Skeletal muscle tissue (tissue), 4 donors: ENCODE data around the gene KDELR1. TPM values are rescaled to one million over a fixed set of nuclear protein-coding genes. Genes with fewer than 3 reads are reported as not detected.
"Not testable (repeated sequence)": the region's sequence is repeated elsewhere in the genome, so short reads cannot be mapped to it uniquely, and the experiment has no call there.

Experiments used
- H3K27ac ChIP-seq: one replicate; pipeline ENCODE4 v1.7.0; 2013; ENCODE audit warnings: mild to moderate bottlenecking, low read depth, low read length, inconsistent platforms
- H3K27me3 ChIP-seq, 3 donors: one replicate each; pipeline ENCODE4 v1.7.0; 2013; ENCODE audit warnings: low read length in 3 of 3; ENCODE audit not compliant: control insufficient read depth in 3 of 3, insufficient read depth in 3 of 3
- H3K36me3 ChIP-seq, 3 donors: one replicate each; pipeline ENCODE4 v1.7.0; 2013; ENCODE audit warnings: low read length in 3 of 3; ENCODE audit not compliant: control insufficient read depth in 3 of 3, insufficient read depth in 3 of 3
- H3K4me1 ChIP-seq, 3 donors: one replicate each; pipeline ENCODE4 v1.7.0; 2013; ENCODE audit warnings: low read length in 3 of 3, mild to moderate bottlenecking in 3 of 3; ENCODE audit not compliant: control insufficient read depth in 3 of 3, insufficient read depth in 3 of 3
- H3K4me3 ChIP-seq, 3 donors: one replicate each; pipeline ENCODE4 v1.7.0; 2013; ENCODE audit warnings: low read length in 3 of 3
- H3K9ac ChIP-seq, 3 donors: one replicate each; pipeline ENCODE4 v1.7.0; 2013; ENCODE audit warnings: low read length in 3 of 3, mild to moderate bottlenecking in 3 of 3, moderate library complexity in 2 of 3, low read depth in 1 of 3
- H3K9me3 ChIP-seq, 3 donors: one replicate each; pipeline ENCODE4 v1.7.0; 2013; ENCODE audit warnings: low read length in 3 of 3; ENCODE audit not compliant: control insufficient read depth in 3 of 3
- total RNA-seq: library from RNA; depleted of rRNA; stranded (reverse); fragments of >200 nt; gene quantifications from one replicate; pipeline ENCODE4 v1.2.3, GENCODE V29; 2014
- donor health status: Osteomylitis.

Gene KDELR1
- total RNA-seq, 1 donor from 2014 or later: 47.5 TPM

DNA sequence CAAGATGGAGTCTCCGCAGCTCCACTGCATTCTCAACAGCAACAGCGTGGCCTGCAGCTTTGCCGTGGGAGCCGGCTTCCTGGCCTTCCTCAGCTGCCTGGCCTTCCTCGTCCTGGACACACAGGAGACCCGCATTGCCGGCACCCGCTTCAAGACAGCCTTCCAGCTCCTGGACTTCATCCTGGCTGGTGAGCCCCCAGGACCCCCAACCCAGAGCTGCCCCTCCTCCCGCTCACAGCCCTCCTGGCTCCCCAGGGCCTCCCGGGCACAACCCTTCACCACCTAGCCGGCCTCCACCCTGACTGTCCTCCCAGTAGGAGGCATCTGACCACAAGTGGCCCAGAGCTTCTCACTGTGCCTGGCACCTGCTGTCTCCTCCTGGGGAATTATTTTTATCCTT is 17.8 kb downstream of the KDELR1 start:
- Histone ChIP-seq H3K4me3 (no peak overlapping the region), H3K27me3 (no peaks in the 10 kb centered on the region), H3K36me3 (no peaks in the 10 kb centered on the region), H3K9ac (no peak overlapping the region), H3K4me1 (no peaks in the 10 kb centered on the region), H3K27ac (no peak overlapping the region), H3K9me3 (no peaks in the 10 kb centered on the region)

DNA sequence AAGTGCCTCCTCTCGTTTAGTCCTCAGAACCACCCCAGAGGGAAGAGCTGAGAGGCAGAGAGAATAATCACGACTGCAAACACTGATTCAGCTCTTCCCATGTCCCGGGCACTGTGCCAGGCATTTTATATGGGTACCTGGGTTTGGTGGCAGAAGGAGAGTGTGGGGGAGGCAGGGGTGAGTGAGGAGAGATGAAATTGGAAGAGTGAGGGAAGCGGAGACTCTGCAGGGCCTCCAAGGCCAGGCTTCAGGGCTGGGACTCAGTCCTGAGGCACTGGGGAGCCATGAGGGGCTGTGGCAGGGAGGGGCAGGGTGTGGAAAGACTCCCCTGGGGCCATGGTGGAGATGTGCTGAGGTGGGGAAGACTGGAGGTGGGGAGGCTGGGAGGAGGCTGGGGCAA is 18.4 kb downstream of the KDELR1 start:
- H3K36me3 ChIP-seq: no peaks in the 10 kb centered on the region
- H3K27ac ChIP-seq: no peak overlapping the region

DNA sequence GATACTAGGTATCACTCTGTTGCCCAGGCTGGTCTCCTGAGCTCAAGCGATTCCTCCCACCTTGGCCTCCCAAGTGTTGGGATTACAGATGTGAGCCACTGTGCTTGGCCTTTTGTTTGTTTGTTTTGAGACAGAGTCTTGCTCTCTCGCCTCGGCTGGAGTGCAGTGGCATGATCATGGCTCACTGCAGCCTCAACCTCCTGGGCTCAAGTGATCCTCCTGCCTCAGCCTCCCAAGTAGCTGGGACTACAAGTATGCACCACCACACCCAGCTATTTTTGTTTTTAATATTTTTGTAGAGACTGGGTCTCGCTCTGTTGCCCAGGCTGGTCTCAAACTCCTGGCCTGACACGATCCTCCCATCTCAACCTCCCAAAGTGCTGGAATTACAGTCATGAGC is 19.6 kb downstream of the KDELR1 start:
- not testable (repeated sequence) for H3K27me3 ChIP-seq, H3K9ac ChIP-seq, H3K27ac ChIP-seq, H3K4me1 ChIP-seq, H3K4me3 ChIP-seq, H3K36me3 ChIP-seq, H3K9me3 ChIP-seq

More for the DNA sequence above, 18.4 kb downstream of the KDELR1 start:
- Histone ChIP-seq H3K4me1 (no peaks in the 10 kb centered on the region), H3K9me3 (no peaks in the 10 kb centered on the region), H3K27me3 (no peaks in the 10 kb centered on the region), H3K9ac (no peak overlapping the region), H3K4me3 (no peak overlapping the region)

DNA sequence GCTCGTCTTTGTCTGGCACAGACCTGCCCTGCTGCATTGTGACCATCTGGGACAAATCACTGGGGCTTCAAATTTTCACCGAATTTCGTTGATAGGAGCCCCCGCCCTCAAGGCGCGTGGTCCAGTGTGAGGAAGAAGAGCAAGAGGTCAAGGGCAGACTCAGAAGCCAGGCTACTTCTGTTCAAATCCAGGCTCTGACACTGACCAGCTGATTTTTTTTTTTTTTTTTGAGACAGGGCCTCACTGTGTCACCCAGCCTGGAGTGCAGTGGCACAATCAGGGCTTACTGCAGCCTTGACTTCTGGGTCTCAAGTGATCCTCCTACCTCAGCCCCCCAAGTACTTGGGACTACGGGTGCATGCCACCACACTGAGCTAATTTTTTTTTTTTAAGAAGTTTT is 20.0 kb downstream of the KDELR1 start:
- no peaks in the 10 kb centered on the region for H3K9me3 ChIP-seq

DNA sequence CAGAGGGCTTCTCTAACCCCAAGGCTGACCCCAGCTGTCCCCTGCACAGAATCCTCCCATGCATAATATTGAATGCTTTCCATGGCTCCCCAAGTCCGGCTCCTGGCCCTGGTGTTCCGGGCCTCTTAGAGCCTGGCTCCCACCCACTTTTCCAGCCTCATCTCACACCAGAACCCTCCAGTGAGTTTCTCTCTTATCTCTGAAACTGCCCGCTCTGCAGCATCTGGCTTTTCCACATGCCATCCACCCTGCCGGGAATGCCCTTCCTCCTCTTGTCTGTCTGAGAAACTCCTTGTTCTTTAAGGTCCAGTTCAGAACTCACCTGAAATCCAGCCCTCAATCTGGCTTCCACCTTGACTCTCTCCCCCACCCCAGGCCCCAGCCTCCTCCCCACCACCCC is 20.4 kb downstream of the KDELR1 start:
- Histone ChIP-seq H3K36me3 (no peaks in the 10 kb centered on the region), H3K27ac (no peak overlapping the region), H3K4me3 (no peak overlapping the region), H3K27me3 (no peaks in the 10 kb centered on the region), H3K9ac (no peak overlapping the region), H3K9me3 (no peaks in the 10 kb centered on the region), H3K4me1 (no peaks in the 10 kb centered on the region)

More for the DNA sequence above, 20.0 kb downstream of the KDELR1 start:
- Histone ChIP-seq H3K36me3 (no peaks in the 10 kb centered on the region), H3K9ac (no peak overlapping the region), H3K27ac (no peak overlapping the region), H3K4me3 (no peak overlapping the region), H3K27me3 (no peaks in the 10 kb centered on the region), H3K4me1 (no peaks in the 10 kb centered on the region)

DNA sequence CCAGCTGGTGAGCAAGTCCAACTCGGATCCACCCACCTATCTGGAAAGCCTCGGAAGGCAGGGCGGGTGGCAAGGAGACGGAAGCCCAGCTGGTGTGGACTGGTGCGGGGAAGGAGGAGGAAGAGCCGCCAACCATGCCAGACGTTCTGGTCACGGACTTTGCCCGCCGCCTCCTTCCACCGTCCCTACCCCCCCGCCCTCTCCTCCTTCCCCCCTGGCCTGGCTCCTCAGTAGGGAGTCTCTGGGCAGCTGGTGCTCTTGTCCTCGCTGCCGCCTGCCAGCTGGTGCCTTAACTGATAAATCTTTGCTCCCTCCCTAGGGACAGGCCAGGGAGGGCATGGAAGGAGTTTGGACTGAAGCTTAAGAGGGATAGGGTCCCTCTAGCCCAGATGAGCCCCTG is 22.4 kb downstream of the KDELR1 start:
- Histone ChIP-seq H3K9ac (no peak overlapping the region), H3K9me3 (no peaks in the 10 kb centered on the region), H3K27me3 (no peaks in the 10 kb centered on the region), H3K4me1 (peaks cover 4 to 9% (median 6%) of the 10 kb centered on the region in 3 donors), H3K36me3 (no peaks in the 10 kb centered on the region), H3K27ac (no peak overlapping the region), H3K4me3 (no peak overlapping the region)

DNA sequence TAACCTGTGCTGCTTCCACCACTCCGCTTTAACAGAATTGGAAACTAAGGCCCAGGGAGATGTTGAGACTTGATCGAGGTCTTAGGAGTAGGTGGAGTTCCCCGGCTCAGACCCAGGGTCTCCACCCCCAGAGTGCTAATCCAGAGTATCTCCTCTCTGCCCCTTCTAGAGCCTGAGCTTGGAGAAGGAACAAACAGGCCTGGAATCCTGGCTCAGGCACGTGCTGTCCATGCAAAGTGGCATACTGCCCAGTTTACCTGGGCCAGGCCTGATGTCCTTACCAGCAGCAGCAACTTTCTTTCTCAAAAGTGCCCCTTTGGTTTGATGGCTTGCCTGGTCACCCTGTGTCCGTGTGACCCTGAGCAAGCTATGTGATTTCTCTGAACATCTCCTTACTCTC is 23.5 kb downstream of the KDELR1 start:
- no peak overlapping the region for H3K9ac ChIP-seq
- H3K9me3 ChIP-seq: no peaks in the 10 kb centered on the region
- no peaks in the 10 kb centered on the region for H3K36me3 ChIP-seq
- no peaks in the 10 kb centered on the region for H3K27me3 ChIP-seq
- no peak overlapping the region for H3K4me3 ChIP-seq
- no peak overlapping the region for H3K27ac ChIP-seq
- peaks cover 7 to 17% (median 11%) of the 10 kb centered on the region in 3 donors for H3K4me1 ChIP-seq

DNA sequence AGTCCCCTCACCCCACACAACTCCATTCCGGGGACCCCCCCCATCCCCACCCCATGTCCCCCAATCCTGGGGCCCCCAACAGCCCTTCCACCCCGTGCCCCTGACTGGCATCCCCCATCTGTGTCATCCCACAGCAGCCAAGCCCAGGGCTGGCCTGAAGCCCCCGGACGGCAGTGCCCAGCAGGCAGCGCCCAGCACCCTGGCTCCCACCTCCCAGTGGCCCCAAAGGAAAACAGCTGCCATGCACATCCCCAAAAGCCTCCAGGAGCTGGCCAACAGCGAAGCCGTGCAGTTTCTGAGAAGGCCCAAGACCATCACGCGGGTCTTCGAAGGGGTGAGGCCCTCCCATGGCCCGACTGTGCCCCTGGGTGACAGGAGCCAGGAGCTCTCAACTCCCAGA is 25.7 kb downstream of the KDELR1 start:
- H3K36me3 ChIP-seq: peaks cover 2 to 4% (median 3%) of the 10 kb centered on the region in 3 donors
- H3K9ac ChIP-seq: no peak overlapping the region
- no peak overlapping the region for H3K4me3 ChIP-seq
- peaks cover 7 to 21% (median 12%) of the 10 kb centered on the region in 3 donors for H3K4me1 ChIP-seq
- no peak overlapping the region for H3K27ac ChIP-seq
- no peaks in the 10 kb centered on the region for H3K27me3 ChIP-seq
- no peaks in the 10 kb centered on the region for H3K9me3 ChIP-seq

DNA sequence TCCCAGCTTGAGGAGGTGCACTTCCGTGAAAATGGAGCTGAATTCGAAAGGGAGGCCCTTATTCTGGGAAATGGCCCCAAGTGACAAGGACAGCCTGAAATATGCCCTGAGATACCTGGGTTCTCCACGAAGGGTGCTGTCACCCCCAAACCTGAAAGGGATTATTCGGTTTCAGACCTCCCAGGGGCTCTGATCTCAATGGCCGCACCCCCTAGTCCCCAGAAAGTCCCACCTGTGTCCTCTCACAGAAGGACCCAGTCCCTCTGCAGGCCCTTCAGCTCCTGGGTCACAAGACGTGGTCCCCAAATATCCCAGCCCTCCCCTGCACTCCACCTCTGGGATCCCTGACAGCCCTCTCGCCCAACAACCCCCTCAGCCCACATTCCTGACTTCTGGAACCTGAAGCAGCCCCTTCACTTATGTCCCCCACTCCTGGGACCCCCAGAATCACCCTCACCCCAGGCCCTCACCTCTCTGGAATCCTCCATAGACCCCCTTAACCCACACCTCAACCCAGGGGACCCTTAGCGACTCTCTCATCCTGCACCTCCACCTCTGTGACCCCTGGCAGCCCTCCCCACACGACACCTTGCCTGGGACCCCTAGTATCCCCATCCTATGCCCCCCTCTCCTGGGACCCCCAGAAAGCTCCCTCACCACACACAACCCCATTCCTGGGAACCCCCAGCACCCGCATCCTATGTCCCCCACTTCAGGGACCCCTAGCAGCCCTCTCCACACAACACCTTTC is 26.6 kb downstream of the KDELR1 start:
- peak overlapping the region; percentile 96 for H3K27ac ChIP-seq
- peak overlapping the region in 1 of 3 donors; percentile 40 for H3K9ac ChIP-seq

DNA sequence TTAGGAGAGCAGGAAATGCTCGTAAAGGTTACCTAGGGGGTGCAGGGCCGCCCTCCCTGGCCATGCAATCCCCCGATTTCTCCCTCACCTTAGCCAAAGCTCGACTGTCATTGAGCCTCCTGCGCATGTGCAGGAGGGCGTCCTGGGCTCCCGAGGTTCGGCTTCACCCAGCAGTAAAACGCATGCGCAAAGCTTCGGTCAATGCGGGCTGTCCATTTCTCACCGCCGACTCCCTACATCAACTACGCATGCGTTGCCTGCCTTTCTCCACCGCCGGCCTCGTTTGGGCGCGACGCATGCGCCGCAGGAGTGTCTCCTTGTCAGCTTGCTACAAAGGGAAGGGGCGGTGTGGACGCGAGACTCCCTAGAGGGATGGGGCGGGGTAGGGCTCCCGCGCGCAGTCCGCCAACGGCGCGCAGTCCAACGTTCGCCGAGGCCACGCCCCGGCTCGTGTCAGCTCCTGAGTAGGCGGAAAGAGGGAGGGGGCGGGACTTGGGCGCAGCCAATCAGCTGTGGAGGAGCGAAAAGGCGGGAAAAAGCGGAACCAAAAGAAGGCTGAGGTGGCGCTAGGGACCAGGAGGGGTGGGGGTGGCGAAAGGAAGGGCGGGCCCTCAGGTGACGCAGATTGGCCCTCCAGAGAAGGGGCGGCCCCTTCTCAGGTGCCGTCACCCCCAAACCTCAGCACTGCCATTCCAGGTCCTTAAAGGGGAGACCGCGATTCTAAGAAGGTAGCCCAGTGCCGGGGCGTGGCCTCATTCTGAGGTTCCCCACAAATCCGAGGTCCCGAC is 27.3 kb downstream of the KDELR1 start, which contains the start of the genes SYNGR4 and TMEM143:
Gene SYNGR4, plus strand, starts transcription at position 558 of the 788 bp plus-strand sequence. CDS start 1,476 bp downstream, outside the sequence.
Gene TMEM143, minus strand, starts transcription at position 131 of the 788 bp plus-strand sequence. Its CDS starts 20 bp downstream, at position 111.
- no peaks in the 10 kb centered on the region for H3K9me3 ChIP-seq
- peaks cover 7 to 9% (median 9%) of the 10 kb centered on the region in 3 donors for H3K36me3 ChIP-seq
- peak within 1 kb of the TSS; percentile 98 to 100 (median 100) for H3K9ac ChIP-seq
- peak within 1 kb of the TSS; percentile 96 for H3K27ac ChIP-seq
- H3K4me1 ChIP-seq: peaks cover 7 to 21% (median 12%) of the 10 kb centered on the region in 3 donors
- peak within 1 kb of the TSS; percentile 98 to 100 (median 99) for H3K4me3 ChIP-seq
- no peaks in the 10 kb centered on the region for H3K27me3 ChIP-seq

More for the DNA sequence above, 26.6 kb downstream of the KDELR1 start:
- Histone ChIP-seq H3K4me1 (peaks cover 7 to 21% (median 12%) of the 10 kb centered on the region in 3 donors), H3K27me3 (no peaks in the 10 kb centered on the region), H3K4me3 (peak overlapping the region; percentile 98 to 100 (median 99)), H3K36me3 (peaks cover 5 to 7% (median 6%) of the 10 kb centered on the region in 3 donors), H3K9me3 (no peaks in the 10 kb centered on the region)
